A549 (cell line): Measurements from ENCODE around the gene PSMA7. TPM values are rescaled to one million over a fixed set of nuclear protein-coding genes. Genes with fewer than 3 reads are reported as not detected.

Experiments
- ATAC-seq, 2 experiments: fragments of 200-7000 bp in 1 of 2; fragments of >200 bp in 1 of 2; cut with Nextera tagmentation in 1 of 2; cut with Tn5 transposase in 1 of 2; 3 replicates each; pipeline versions ENCODE4 v1.8.0 to v1.9.1; 2018 to 2020; ENCODE audit warnings: mild to moderate bottlenecking in 1 of 2, moderate library complexity in 1 of 2
- CTCF ChIA-PET: fragments of 300-600 bp; sonication (Branson Sonifier 250); formaldehyde crosslinking; extraction: SDS; loops from one replicate; lab custom pipeline; 2021; ENCODE audit warnings: antibody characterized with exemption, inconsistent platforms; lab: Yijun Ruan, JAX
- POLR2A ChIA-PET: fragments of 350-600 bp; formaldehyde crosslinking; extraction: SDS; loops from one replicate; lab custom pipeline; 2021; ENCODE audit warnings: antibody characterized with exemption, inconsistent platforms; lab: Yijun Ruan, JAX
- DNase-seq, 2 experiments: peaks; one replicate each; pipeline versions ENCODE4 v3.0.0 to v3.0.0-alpha.2; 2011 to 2016; ENCODE audit warnings: low read depth in 1 of 2, low spot score in 1 of 2
- FAIRE-seq: peaks from 2 replicates; lab custom pipeline; 2011; peaks lifted over from hg19 to GRCh38; lab: Jason Lieb, UNC
- H3K27ac ChIP-seq, 2 experiments: fragments of >200 bp; sonication (Bioruptor Twin); formaldehyde crosslinking; 3 replicates each; pipeline ENCODE4 v1.5.1; 2016 to 2017
- H3K4me1 ChIP-seq: fragments of >200 bp; sonication (Bioruptor Twin); formaldehyde crosslinking; 3 replicates; pipeline ENCODE4 v1.6.1; 2016
- H3K4me2 ChIP-seq: fragments of >200 bp; sonication (Bioruptor Twin); formaldehyde crosslinking; 3 replicates; pipeline ENCODE4 v1.6.1; 2016
- H3K4me3 ChIP-seq: fragments of >200 bp; sonication (Bioruptor Twin); formaldehyde crosslinking; 3 replicates; pipeline ENCODE4 v1.5.1; 2016
- H3K9me3 ChIP-seq: fragments of >200 bp; sonication (Bioruptor Twin); formaldehyde crosslinking; 3 replicates; pipeline ENCODE4 v1.6.1; 2016
- CEBPB ChIP-seq, 2 experiments: fragments of >200 bp in 1 of 2; sonication (Bioruptor Twin) in 1 of 2; formaldehyde crosslinking in 1 of 2; IDR thresholded peaks; 2 replicates each; pipeline ENCODE4 v1.6.1; 2012 to 2016
- CTCF ChIP-seq: fragments of >200 bp; sonication (Bioruptor Twin); formaldehyde crosslinking; IDR thresholded peaks from 3 replicates; pipeline ENCODE4 v1.5.1; 2016
- EHF ChIP-seq: fragments of 250-450 bp; sonication (Bioruptor Pico); IDR thresholded peaks from 2 replicates; pipeline ENCODE4 v1.5.0; 2020; ENCODE audit warnings: mild to moderate bottlenecking
- EP300 ChIP-seq, 2 experiments: fragments of >200 bp; sonication (Bioruptor Twin); formaldehyde crosslinking; IDR thresholded peaks; 2 replicates in 1 of 2; 3 replicates in 1 of 2; pipeline ENCODE4 v1.6.1; 2016 to 2017
- ESRRA ChIP-seq: fragments of 150-350 bp; IDR thresholded peaks from 2 replicates; pipeline ENCODE4 v1.6.1; 2014; ENCODE audit warnings: mild to moderate bottlenecking, low read length, borderline replicate concordance
- FOSL2 ChIP-seq, 2 experiments: fragments of 450-650 bp in 1 of 2; fragments of >200 bp in 1 of 2; sonication (Bioruptor Twin) in 1 of 2; formaldehyde crosslinking; IDR thresholded peaks; 2 replicates each; pipeline versions ENCODE4 v1.5.0 to v1.6.1; 2016 to 2020; ENCODE audit warnings: mild to moderate bottlenecking in 1 of 2, moderate library complexity in 1 of 2
- GATA3 ChIP-seq: IDR thresholded peaks from 2 replicates; pipeline ENCODE4 v1.6.1; 2012; ENCODE audit warnings: borderline replicate concordance
- HOXA7 ChIP-seq: fragments of 250-450 bp; sonication (Bioruptor Pico); IDR thresholded peaks from 2 replicates; pipeline ENCODE4 v1.5.0; 2020; ENCODE audit warnings: mild to moderate bottlenecking, moderate library complexity
- HOXB13 ChIP-seq: fragments of 250-450 bp; sonication (Bioruptor Pico); IDR thresholded peaks from 2 replicates; pipeline ENCODE4 v1.5.0; 2020; ENCODE audit warnings: low read depth, mild to moderate bottlenecking, moderate library complexity
- HOXB5 ChIP-seq: fragments of 250-450 bp; sonication (Bioruptor Pico); IDR thresholded peaks from 2 replicates; pipeline ENCODE4 v1.5.0; 2020; ENCODE audit warnings: mild to moderate bottlenecking, moderate library complexity
- MAFK ChIP-seq: fragments of 450-650 bp; IDR thresholded peaks from 2 replicates; pipeline ENCODE4 v1.6.1; 2014; ENCODE audit not compliant: partially characterized antibody
- MAZ ChIP-seq: fragments of 150-350 bp; IDR thresholded peaks from 2 replicates; pipeline ENCODE4 v1.6.1; 2014; ENCODE audit warnings: antibody characterized with exemption, low read depth, low read length, borderline replicate concordance
- NFE2L2 ChIP-seq: fragments of 150-350 bp; conservative IDR thresholded peaks from 2 replicates; pipeline ENCODE4 v1.6.1; 2014; ENCODE audit warnings: low read length
- NR3C1 ChIP-seq: fragments of >200 bp; sonication (Bioruptor Twin); formaldehyde crosslinking; IDR thresholded peaks from 3 replicates; pipeline ENCODE4 v1.6.1; 2017
- RAD21 ChIP-seq, 2 experiments: fragments of >200 bp in 1 of 2; sonication (Bioruptor Twin) in 1 of 2; formaldehyde crosslinking in 1 of 2; IDR thresholded peaks in 1 of 2; conservative IDR thresholded peaks in 1 of 2; 2 replicates in 1 of 2; 3 replicates in 1 of 2; pipeline ENCODE4 v1.6.1; 2012 to 2018; ENCODE audit warnings: inconsistent platforms in 1 of 2
- RNF2 ChIP-seq: fragments of 200-600 bp; sonication (generic); IDR thresholded peaks from 2 replicates; pipeline ENCODE4 v1.6.1; 2016; ENCODE audit warnings: low read depth, mild to moderate bottlenecking, antibody characterized with exemption, moderate library complexity, borderline replicate concordance
- SMC3 ChIP-seq: fragments of >200 bp; sonication (Bioruptor Twin); formaldehyde crosslinking; IDR thresholded peaks from 3 replicates; pipeline ENCODE4 v1.6.1; 2018; ENCODE audit warnings: inconsistent platforms
- SREBF2 ChIP-seq: fragments of 450-650 bp; IDR thresholded peaks from 2 replicates; pipeline ENCODE4 v1.6.1; 2014; ENCODE audit warnings: mild to moderate bottlenecking, moderate library complexity
- TP53 ChIP-seq: fragments of 250-450 bp; sonication (Bioruptor Pico); IDR thresholded peaks from 2 replicates; pipeline ENCODE4 v1.5.0; 2021; ENCODE audit warnings: mild to moderate bottlenecking, moderate library complexity
- ZC3H11A ChIP-seq: fragments of 450-650 bp; IDR thresholded peaks from 2 replicates; pipeline ENCODE4 v1.6.1; 2014; ENCODE audit warnings: antibody characterized with exemption, mild to moderate bottlenecking
- ZFP36 ChIP-seq: fragments of 450-650 bp; IDR thresholded peaks from 2 replicates; pipeline ENCODE4 v1.6.1; 2014; ENCODE audit warnings: borderline replicate concordance; ENCODE audit not compliant: partially characterized antibody
- ZSCAN20 ChIP-seq: fragments of 250-450 bp; sonication (Bioruptor Pico); IDR thresholded peaks from 2 replicates; pipeline ENCODE4 v1.8.0; 2022; ENCODE audit warnings: mild to moderate bottlenecking, moderate library complexity
- WGBS: methylation state at CpG from one replicate; pipeline ENCODE4 v1.1.6; 2017; ENCODE audit errors: missing lambda C conversion rate; 5-methylcytosine and 5-hydroxymethylcytosine counted together
- polyA plus RNA-seq, 4 experiments: library from polyadenylated mRNA; depleted of rRNA in 3 of 4; stranded (reverse); fragments of >200 nt; fragmentation: RNase III in 1 of 4; extraction: RNeasy Plus Mini Kit Qiagen cat#74134 plus additional on column Dnase treatment in 1 of 4; gene quantifications; 2 replicates in 3 of 4; 3 replicates in 1 of 4; pipeline ENCODE4 v1.2.3, GENCODE V29; 2011 to 2017
- TF ChIP-seq, protein P1 (sequence below): fragments of 200-600 bp; sonication (generic); IDR thresholded peaks from 2 replicates; pipeline ENCODE4 v1.6.1; 2016; ENCODE audit warnings: antibody characterized with exemption, mild to moderate bottlenecking, moderate library complexity
- TF ChIP-seq, protein P2 (sequence below): IDR thresholded peaks from 2 replicates; pipeline ENCODE4 v1.6.1; 2012
- TF ChIP-seq, protein P3 (sequence below): fragments of 150-350 bp; IDR thresholded peaks from 2 replicates; pipeline ENCODE4 v1.6.1; 2014; ENCODE audit warnings: low read depth, mild to moderate bottlenecking, low read length

Gene PSMA7
- polyA plus RNA-seq, 2 of the 4 experiments (the other 2 are of a cell fraction), result 511 to 562 TPM

GRCh38 chr20:62088258-62089127 is 54.7 kb downstream of the PSMA7 start (continued):
- TF ChIP-seq HOXA7 (CRISPR knock-in tag), result no peak
- TF ChIP-seq SMC3, result no peak
- TF ChIP-seq SREBF2, result no peak
- TF ChIP-seq ZSCAN20 (CRISPR knock-in tag), result no peak
- TF ChIP-seq TP53 (CRISPR knock-in tag), result no peak
- peak; percentile 69; the same call in 1 of the 2 replicates for TF ChIP-seq GATA3
- peak; percentile 89 for TF ChIP-seq FOSL2 (IDR thresholded peaks at IDR 0.05)
- TF ChIP-seq FOSL2 (CRISPR knock-in tag; IDR thresholded peaks at IDR 0.05), result peak; percentile 100
- no peak for TF ChIP-seq ZFP36
- no peak for TF ChIP-seq HOXB5 (CRISPR knock-in tag)
- TF ChIP-seq NFE2L2, result 0 out of 2 replicates have a peak, but pooled peaks have one; percentile 28

DNA sequence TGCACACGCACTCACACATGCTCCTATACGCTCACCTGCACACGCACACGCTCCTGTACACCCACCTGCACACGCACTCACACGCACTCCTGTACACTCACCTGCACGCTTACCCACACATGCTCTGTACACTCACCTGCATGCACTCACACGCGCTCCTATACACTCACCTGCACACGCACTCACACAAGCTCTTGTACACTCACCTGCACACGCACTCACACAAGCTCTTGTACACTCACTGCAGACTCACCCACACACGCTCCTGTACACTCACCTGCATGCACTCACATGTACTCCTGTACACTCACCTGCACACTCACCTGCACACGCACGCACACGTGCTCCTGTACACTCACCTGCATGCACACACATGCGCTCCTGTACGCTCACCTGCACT is 55.6 kb downstream of the PSMA7 start:
- H3K27ac ChIP-seq, result no peak overlapping the region
- ATAC-seq (no peak), DNase-seq (no peak)
- TF ChIP-seq ZC3H11A (no peak), NR3C1 (no peak), CEBPB (IDR thresholded peaks at IDR 0.05) (no peak)
- TF ChIP-seq, protein P1, sequence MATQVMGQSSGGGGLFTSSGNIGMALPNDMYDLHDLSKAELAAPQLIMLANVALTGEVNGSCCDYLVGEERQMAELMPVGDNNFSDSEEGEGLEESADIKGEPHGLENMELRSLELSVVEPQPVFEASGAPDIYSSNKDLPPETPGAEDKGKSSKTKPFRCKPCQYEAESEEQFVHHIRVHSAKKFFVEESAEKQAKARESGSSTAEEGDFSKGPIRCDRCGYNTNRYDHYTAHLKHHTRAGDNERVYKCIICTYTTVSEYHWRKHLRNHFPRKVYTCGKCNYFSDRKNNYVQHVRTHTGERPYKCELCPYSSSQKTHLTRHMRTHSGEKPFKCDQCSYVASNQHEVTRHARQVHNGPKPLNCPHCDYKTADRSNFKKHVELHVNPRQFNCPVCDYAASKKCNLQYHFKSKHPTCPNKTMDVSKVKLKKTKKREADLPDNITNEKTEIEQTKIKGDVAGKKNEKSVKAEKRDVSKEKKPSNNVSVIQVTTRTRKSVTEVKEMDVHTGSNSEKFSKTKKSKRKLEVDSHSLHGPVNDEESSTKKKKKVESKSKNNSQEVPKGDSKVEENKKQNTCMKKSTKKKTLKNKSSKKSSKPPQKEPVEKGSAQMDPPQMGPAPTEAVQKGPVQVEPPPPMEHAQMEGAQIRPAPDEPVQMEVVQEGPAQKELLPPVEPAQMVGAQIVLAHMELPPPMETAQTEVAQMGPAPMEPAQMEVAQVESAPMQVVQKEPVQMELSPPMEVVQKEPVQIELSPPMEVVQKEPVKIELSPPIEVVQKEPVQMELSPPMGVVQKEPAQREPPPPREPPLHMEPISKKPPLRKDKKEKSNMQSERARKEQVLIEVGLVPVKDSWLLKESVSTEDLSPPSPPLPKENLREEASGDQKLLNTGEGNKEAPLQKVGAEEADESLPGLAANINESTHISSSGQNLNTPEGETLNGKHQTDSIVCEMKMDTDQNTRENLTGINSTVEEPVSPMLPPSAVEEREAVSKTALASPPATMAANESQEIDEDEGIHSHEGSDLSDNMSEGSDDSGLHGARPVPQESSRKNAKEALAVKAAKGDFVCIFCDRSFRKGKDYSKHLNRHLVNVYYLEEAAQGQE, result no peak
- TF ChIP-seq, all 56 proteins: peak for 0
- CTCF ChIA-PET, result interaction anchor here (1.2 kb wide), 1 partner anchor 25 kb away, joined by 4 read pairs; no protein-coding TSS in a partner anchor
- peak overlapping the region; percentile 54; the same call in 2 of the 3 replicates for H3K4me2 ChIP-seq
- WGBS, result 75% methylated on average over 17 of the region's 17 CpGs
- peaks cover 35% of the 10 kb centered on the region; the same call in 2 of the 3 replicates for H3K9me3 ChIP-seq
- POLR2A ChIA-PET, result no interaction called here
- H3K4me3 ChIP-seq, result no peak overlapping the region
- H3K4me1 ChIP-seq, result peaks cover 22% of the 10 kb centered on the region
- FAIRE-seq, result no peak

DNA sequence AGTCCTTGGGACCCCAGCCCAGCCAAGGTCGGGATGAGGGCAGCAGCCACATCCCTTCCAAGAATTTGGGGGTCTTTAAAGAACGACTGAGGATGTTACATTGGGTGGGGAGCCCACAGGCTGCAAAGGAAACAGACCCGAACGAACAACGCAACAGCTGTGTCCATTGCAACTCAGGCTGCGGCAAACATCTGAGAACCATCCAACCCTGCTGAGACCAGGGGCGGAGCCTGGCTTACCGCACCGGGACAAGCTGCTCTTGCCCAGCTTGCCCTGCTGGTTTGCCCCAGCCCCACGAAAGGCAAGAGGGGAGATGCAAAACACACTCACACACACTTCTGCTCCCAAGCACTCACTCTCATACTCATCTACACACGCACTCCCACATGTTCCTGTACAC is 56.0 kb downstream of the PSMA7 start:
- ATAC-seq (peak; percentile 67 to 77), DNase-seq (peak in 1 of 2 experiments; percentile 24), FAIRE-seq (no peak)
- Histone ChIP-seq H3K4me3 (no peak overlapping the region), H3K4me1 (peaks cover 22% of the 10 kb centered on the region), H3K27ac (no peak overlapping the region), H3K4me2 (peak overlapping the region; percentile 54; the same call in 2 of the 3 replicates), H3K9me3 (peaks cover 36% of the 10 kb centered on the region; the same call in 2 of the 3 replicates)
- ChIA-PET POLR2A (interaction anchor here (0.7 kb wide), 1 partner anchor 21 kb away, joined by 4 read pairs; no protein-coding TSS in a partner anchor), CTCF (interaction anchor here (1.0 to 1.2 kb wide), 2 partner anchors 13 to 25 kb away, joined by 3 to 4 read pairs; no protein-coding TSS in a partner anchor)
- 17% methylated on average over 11 of the region's 11 CpGs for WGBS
- TF ChIP-seq CEBPB (IDR thresholded peaks at IDR 0.05), result no peak
- TF ChIP-seq HOXB13 (CRISPR knock-in tag), result no peak
- TF ChIP-seq, protein P2, sequence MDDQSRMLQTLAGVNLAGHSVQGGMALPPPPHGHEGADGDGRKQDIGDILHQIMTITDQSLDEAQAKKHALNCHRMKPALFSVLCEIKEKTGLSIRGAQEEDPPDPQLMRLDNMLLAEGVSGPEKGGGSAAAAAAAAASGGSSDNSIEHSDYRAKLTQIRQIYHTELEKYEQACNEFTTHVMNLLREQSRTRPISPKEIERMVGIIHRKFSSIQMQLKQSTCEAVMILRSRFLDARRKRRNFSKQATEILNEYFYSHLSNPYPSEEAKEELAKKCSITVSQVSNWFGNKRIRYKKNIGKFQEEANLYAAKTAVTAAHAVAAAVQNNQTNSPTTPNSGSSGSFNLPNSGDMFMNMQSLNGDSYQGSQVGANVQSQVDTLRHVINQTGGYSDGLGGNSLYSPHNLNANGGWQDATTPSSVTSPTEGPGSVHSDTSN, result no peak
- TF ChIP-seq EHF (CRISPR knock-in tag), result no peak
- no peak for TF ChIP-seq CTCF
- TF ChIP-seq ESRRA, result no peak
- TF ChIP-seq RNF2, result no peak
- TF ChIP-seq MAFK, result no peak
- TF ChIP-seq RAD21 (conservative IDR thresholded peaks at IDR 0.05 in 1 of 2, IDR thresholded peaks at IDR 0.05 in 1 of 2), result no peak
- no peak for TF ChIP-seq MAZ
- no peak for TF ChIP-seq EP300 (IDR thresholded peaks at IDR 0.05)
- TF ChIP-seq FOSL2 (IDR thresholded peaks at IDR 0.05), result no peak
- no peak for TF ChIP-seq FOSL2 (CRISPR knock-in tag; IDR thresholded peaks at IDR 0.05)
- TF ChIP-seq NFE2L2, result no peak
- TF ChIP-seq, protein P3, sequence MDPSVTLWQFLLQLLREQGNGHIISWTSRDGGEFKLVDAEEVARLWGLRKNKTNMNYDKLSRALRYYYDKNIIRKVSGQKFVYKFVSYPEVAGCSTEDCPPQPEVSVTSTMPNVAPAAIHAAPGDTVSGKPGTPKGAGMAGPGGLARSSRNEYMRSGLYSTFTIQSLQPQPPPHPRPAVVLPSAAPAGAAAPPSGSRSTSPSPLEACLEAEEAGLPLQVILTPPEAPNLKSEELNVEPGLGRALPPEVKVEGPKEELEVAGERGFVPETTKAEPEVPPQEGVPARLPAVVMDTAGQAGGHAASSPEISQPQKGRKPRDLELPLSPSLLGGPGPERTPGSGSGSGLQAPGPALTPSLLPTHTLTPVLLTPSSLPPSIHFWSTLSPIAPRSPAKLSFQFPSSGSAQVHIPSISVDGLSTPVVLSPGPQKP, result no peak
